ENCODE measurements around the gene PPP3CA.

- TF ChIP-seq POLR2AphosphoS5 (IDR thresholded peaks at IDR 0.05) (no peak), CTCF (IDR thresholded peaks at IDR 0.05) (no peak), POLR2A (IDR thresholded peaks at IDR 0.05) (no peak)
Observed at GRCh38 chr4:101125045-101125942, 222.0 kb downstream of the PPP3CA start.
